ENCODE results near the gene TTN. TPM values are rescaled to one million over a fixed set of nuclear protein-coding genes. Genes with fewer than 3 reads are reported as not detected.

The TTN gene
- total RNA-seq, 2 donors from 2014 or later = 1,330 to 3,257 TPM

- Histone ChIP-seq H3K9me3 (no peaks in the 10 kb centered on the region), H3K4me1 (no peaks in the 10 kb centered on the region), H3K36me3 (peaks cover 88% of the 10 kb centered on the region), H3K27me3 (no peaks in the 10 kb centered on the region), H3K4me3 (no peak overlapping the region), H3K27ac (no peak overlapping the region)
- TF ChIP-seq CTCF (IDR thresholded peaks at IDR 0.05) = no peak
- DNase-seq (ENCODE audit: low spot score) = no peak
Observed at GRCh38 chr2:178702361-178702760, 104.9 kb downstream of the TTN start.

GRCh38 chr2:178700922-178701342, 106.3 kb downstream of the TTN start:
- Histone ChIP-seq H3K27me3 (no peaks in the 10 kb centered on the region), H3K4me3 (no peak overlapping the region), H3K27ac (no peak overlapping the region), H3K9me3 (no peaks in the 10 kb centered on the region), H3K4me1 (no peaks in the 10 kb centered on the region), H3K36me3 (peaks cover 88% of the 10 kb centered on the region)
- no peak for DNase-seq (ENCODE audit: low spot score)
- peak; percentile 70 to 83 for TF ChIP-seq CTCF (IDR thresholded peaks at IDR 0.05)

GRCh38 chr2:178700136-178700535, 107.1 kb downstream of the TTN start:
- no peak overlapping the region for H3K27ac ChIP-seq
- no peaks in the 10 kb centered on the region for H3K4me1 ChIP-seq
- no peak overlapping the region for H3K4me3 ChIP-seq
- peaks cover 88% of the 10 kb centered on the region for H3K36me3 ChIP-seq
- H3K9me3 ChIP-seq = no peaks in the 10 kb centered on the region
- no peak for DNase-seq (ENCODE audit: low spot score)
- TF ChIP-seq CTCF (IDR thresholded peaks at IDR 0.05) = no peak
- H3K27me3 ChIP-seq = no peaks in the 10 kb centered on the region

GRCh38 chr2:178692845-178693244, 114.4 kb downstream of the TTN start:
- peaks cover 100% of the 10 kb centered on the region for H3K36me3 ChIP-seq
- no peak for DNase-seq (ENCODE audit: low spot score)
- no peaks in the 10 kb centered on the region for H3K27me3 ChIP-seq
- H3K27ac ChIP-seq = no peak overlapping the region
- no peak for TF ChIP-seq CTCF (IDR thresholded peaks at IDR 0.05)
- H3K4me3 ChIP-seq = no peak overlapping the region
- no peaks in the 10 kb centered on the region for H3K9me3 ChIP-seq
- H3K4me1 ChIP-seq = no peaks in the 10 kb centered on the region

- DNase-seq (ENCODE audit: low spot score) = no peak
- no peak overlapping the region for H3K27ac ChIP-seq
- H3K9me3 ChIP-seq = no peaks in the 10 kb centered on the region
- TF ChIP-seq CTCF (IDR thresholded peaks at IDR 0.05) = no peak
- no peak overlapping the region for H3K4me3 ChIP-seq
- H3K27me3 ChIP-seq = no peaks in the 10 kb centered on the region
- H3K36me3 ChIP-seq = peaks cover 98% of the 10 kb centered on the region
- H3K4me1 ChIP-seq = no peaks in the 10 kb centered on the region
Observed at GRCh38 chr2:178689808-178690207, 117.4 kb downstream of the TTN start.

- no peak overlapping the region for H3K4me3 ChIP-seq
- no peaks in the 10 kb centered on the region for H3K4me1 ChIP-seq
- H3K36me3 ChIP-seq = peaks cover 96% of the 10 kb centered on the region
- no peak overlapping the region for H3K27ac ChIP-seq
- DNase-seq (ENCODE audit: low spot score) = no peak
- TF ChIP-seq CTCF (IDR thresholded peaks at IDR 0.05) = no peak
- H3K27me3 ChIP-seq = no peaks in the 10 kb centered on the region
- H3K9me3 ChIP-seq = no peaks in the 10 kb centered on the region
Observed at GRCh38 chr2:178683877-178684276, 123.3 kb downstream of the TTN start.

Measured in right atrium auricular region (tissue), 2 donors.